ENCODE data around the gene ANKRD63. TPM values are rescaled to one million over a fixed set of nuclear protein-coding genes. Genes with fewer than 3 reads are reported as not detected.
A peak's percentile ranks its signal among the peaks of the same experiment; 100 is the strongest.

Gene ANKRD63
- polyA plus RNA-seq, 1 of the 3 experiments (the other 2 are of a cell fraction) = not detected

- ChIA-PET POLR2A (interaction anchor here (0.8 to 1.8 kb wide), 4 partner anchors 8 to 166 kb away, joined by 3 to 5 read pairs (median 4); no protein-coding TSS in a partner anchor), CTCF (interaction anchor here (0.9 to 34.5 kb wide), 15 partner anchors 8 to 194 kb away, joined by 3 to 720 read pairs (median 4); partner anchors contain the start of genes ANKRD63 and PLCB2)
- Histone ChIP-seq H3K27ac (ENCODE audit: low read depth in 2 of 2, low read length in 1 of 2) (no peak overlapping the region), H2AFZ (ENCODE audit: low read depth) (no peak overlapping the region), H3K9me2 (no peaks in the 10 kb centered on the region), H3K36me3 (replicated peaks in 1 of 2; ENCODE audit: control insufficient read depth in 1 of 2, insufficient read depth in 2 of 2, low read length in 1 of 2) (no peaks in the 10 kb centered on the region), H3K27me3 (ENCODE audit: insufficient read depth) (peaks cover 5% of the 10 kb centered on the region; the same call in 1 of the 2 replicates), H4K20me1 (ENCODE audit: insufficient read depth) (peaks cover 5% of the 10 kb centered on the region; the same call in 1 of the 2 replicates), H3K9me3 (no peaks in the 10 kb centered on the region), H3K4me2 (peak overlapping the region; percentile 80), H3K9ac (no peak overlapping the region), H3K4me3 (ENCODE audit: low read depth in 2 of 2, low read length in 1 of 2) (no peak overlapping the region; a peak in 1 of 4 replicates), H3K4me1 (ENCODE audit: control insufficient read depth in 1 of 2, insufficient read depth in 2 of 2, low read depth in 1 of 2, low read length in 1 of 2) (peaks cover 5 to 24% of the 10 kb centered on the region in 2 experiments; a peak in 2 of 4 replicates), H3K79me2 (ENCODE audit: insufficient read depth) (no peaks in the 10 kb centered on the region), H3F3A (replicated peaks; ENCODE audit: insufficient read depth) (peaks cover 4% of the 10 kb centered on the region)
- no peak for DNase-seq
- TF ChIP-seq CHD2 (IDR thresholded peaks at IDR 0.05; ENCODE audit: low read length, partially characterized antibody) = no peak
- no peak for TF ChIP-seq YY1 (IDR thresholded peaks at IDR 0.05; ENCODE audit: low read depth)
- 92% methylated on average over 13 of the region's 19 CpGs for WGBS (ENCODE audit: low lambda C conversion rate)
Measured at GRCh38 chr15:40239693-40240618, 42.9 kb downstream of the ANKRD63 start.

GRCh38 chr15:40239404-40239692 is 43.5 kb downstream of the ANKRD63 start:
- WGBS (ENCODE audit: low lambda C conversion rate) = 62% methylated on average over 5 of the region's 5 CpGs

GRCh38 chr15:40238532-40239403 is 44.1 kb downstream of the ANKRD63 start, which contains the start of gene PAK6:
Gene PAK6 (plus strand): TSS chr15:40239063. CDS start chr15:40264786, 25,723 bp downstream.
- no peaks in the 10 kb centered on the region for H3K9me2 ChIP-seq
- H3K4me3 ChIP-seq (ENCODE audit: low read depth in 2 of 2, low read length in 1 of 2) = peak within 1 kb of the TSS; percentile 40 to 56
- ChIA-PET CTCF (interaction anchor here (0.9 to 34.5 kb wide), 13 partner anchors 9 to 553 kb away, joined by 3 to 720 read pairs (median 4); no protein-coding TSS in a partner anchor), POLR2A (interaction anchor here (0.6 to 1.8 kb wide), 5 partner anchors 8 to 21 kb away, joined by 3 to 5 read pairs (median 3); no protein-coding TSS in a partner anchor)
- H3K27me3 ChIP-seq (ENCODE audit: insufficient read depth) = peaks cover 3% of the 10 kb centered on the region; the same call in 1 of the 2 replicates
- peak within 1 kb of the TSS; percentile 80 for H3K4me2 ChIP-seq
- H3K36me3 ChIP-seq (replicated peaks in 1 of 2; ENCODE audit: control insufficient read depth in 1 of 2, insufficient read depth in 2 of 2, low read length in 1 of 2) = no peaks in the 10 kb centered on the region
- no peaks in the 10 kb centered on the region for H3K9me3 ChIP-seq
- H3K4me1 ChIP-seq (ENCODE audit: control insufficient read depth in 1 of 2, insufficient read depth in 2 of 2, low read depth in 1 of 2, low read length in 1 of 2) = peaks cover 5 to 24% of the 10 kb centered on the region in 2 experiments; a peak in 2 of 4 replicates
- H3K79me2 ChIP-seq (ENCODE audit: insufficient read depth) = no peaks in the 10 kb centered on the region
- 0 out of 2 replicates have a peak within 1 kb of the TSS, but pooled peaks have one; percentile 38 for H2AFZ ChIP-seq (ENCODE audit: low read depth)
- TF ChIP-seq FOSL2 (IDR thresholded peaks at IDR 0.05; ENCODE audit: borderline replicate concordance, low read depth) (peak; percentile 55; the same call in 1 of the 2 replicates), CTCF (IDR thresholded peaks at IDR 0.05) (no peak), MXI1 (IDR thresholded peaks at IDR 0.05; ENCODE audit: low read depth, low read length) (peak; percentile 6; the same call in 1 of the 2 replicates)
- 0 out of 2 replicates have a peak within 1 kb of the TSS, but pooled peaks have one; percentile 25 for H3K9ac ChIP-seq
- DNase-seq = peak; percentile 92
- WGBS (ENCODE audit: low lambda C conversion rate) = 34% methylated on average over 14 of the region's 39 CpGs
- peaks cover 5% of the 10 kb centered on the region; the same call in 1 of the 2 replicates for H4K20me1 ChIP-seq (ENCODE audit: insufficient read depth)
- no peak within 1 kb of the TSS for H3K27ac ChIP-seq (ENCODE audit: low read depth in 2 of 2, low read length in 1 of 2)
- peaks cover 4% of the 10 kb centered on the region for H3F3A ChIP-seq (replicated peaks; ENCODE audit: insufficient read depth)

More at GRCh38 chr15:40239404-40239692, 43.5 kb downstream of the ANKRD63 start:
- H3K9ac ChIP-seq = no peak overlapping the region
- TF ChIP-seq POLR2AphosphoS5 (IDR thresholded peaks at IDR 0.05; ENCODE audit: low read depth, low read length) (no peak), FOXJ3 (CRISPR knock-in tag; IDR thresholded peaks at IDR 0.05) (no peak), MXI1 (IDR thresholded peaks at IDR 0.05; ENCODE audit: low read depth, low read length) (peak; percentile 2; the same call in 1 of the 2 replicates)
- peak overlapping the region; percentile 40 to 56 for H3K4me3 ChIP-seq (ENCODE audit: low read depth in 2 of 2, low read length in 1 of 2)
- H3K79me2 ChIP-seq (ENCODE audit: insufficient read depth) = no peaks in the 10 kb centered on the region
- H3K4me1 ChIP-seq (ENCODE audit: control insufficient read depth in 1 of 2, insufficient read depth in 2 of 2, low read depth in 1 of 2, low read length in 1 of 2) = peaks cover 5 to 24% of the 10 kb centered on the region in 2 experiments; a peak in 2 of 4 replicates
- H3F3A ChIP-seq (replicated peaks; ENCODE audit: insufficient read depth) = peaks cover 4% of the 10 kb centered on the region
- POLR2A ChIA-PET = interaction anchor here (0.8 to 1.8 kb wide), 3 partner anchors 9 to 167 kb away, joined by 3 to 5 read pairs (median 4); no protein-coding TSS in a partner anchor
- H3K4me2 ChIP-seq = peak overlapping the region; percentile 80
- no peaks in the 10 kb centered on the region for H3K36me3 ChIP-seq (replicated peaks in 1 of 2; ENCODE audit: control insufficient read depth in 1 of 2, insufficient read depth in 2 of 2, low read length in 1 of 2)
- H3K9me3 ChIP-seq = no peaks in the 10 kb centered on the region
- 0 out of 2 replicates have a peak overlapping the region, but pooled peaks have one; percentile 38 for H2AFZ ChIP-seq (ENCODE audit: low read depth)
- H3K9me2 ChIP-seq = no peaks in the 10 kb centered on the region
- CTCF ChIA-PET = interaction anchor here (1.1 to 34.5 kb wide), 12 partner anchors 9 to 182 kb away, joined by 3 to 720 read pairs (median 5); partner anchors contain the start of gene PLCB2
- peak; percentile 60 for DNase-seq
- peaks cover 5% of the 10 kb centered on the region; the same call in 1 of the 2 replicates for H3K27me3 ChIP-seq (ENCODE audit: insufficient read depth)
- H3K27ac ChIP-seq (ENCODE audit: low read depth in 2 of 2, low read length in 1 of 2) = no peak overlapping the region
- H4K20me1 ChIP-seq (ENCODE audit: insufficient read depth) = peaks cover 5% of the 10 kb centered on the region; the same call in 1 of the 2 replicates

Data from SK-N-SH (cell line).